Thoracic aorta (tissue), 2 donors: ENCODE measurements around the gene HOXB8. TPM values are rescaled to one million over a fixed set of nuclear protein-coding genes. Genes with fewer than 3 reads are reported as not detected.

Source experiments
- ATAC-seq: fragments of 150-250 bp; one replicate; pipeline ENCODE4 v1.8.0; 2017; ENCODE audit warnings: low read depth; ENCODE audit not compliant: insufficient number of reproducible peaks, low FRiP score
- DNase-seq: peaks from one replicate; pipeline ENCODE4 v3.0.0-alpha.2; 2020; ENCODE audit warnings: low spot score
- H3K27ac ChIP-seq, 2 donors: fragments of 200-600 bp; sonication (generic); 1 replicate in 1 of 2; 2 replicates in 1 of 2; pipeline ENCODE4 v1.5.1; 2016; ENCODE audit warnings: mild to moderate bottlenecking in 2 of 2, moderate library complexity in 2 of 2
- H3K27me3 ChIP-seq: fragments of 200-600 bp; sonication (generic); replicated peaks from 2 replicates; pipeline ENCODE4 v1.6.0; 2016; ENCODE audit warnings: mild to moderate bottlenecking; ENCODE audit not compliant: insufficient read depth
- H3K36me3 ChIP-seq: fragments of 200-600 bp; sonication (generic); one replicate; pipeline ENCODE4 v1.5.1; 2016
- H3K4me1 ChIP-seq, 2 donors: fragments of 200-600 bp; sonication (generic); 1 replicate in 1 of 2; 2 replicates in 1 of 2; pipeline versions ENCODE4 v1.5.1 to v1.6.0; 2016; ENCODE audit warnings: low read depth in 2 of 2, mild to moderate bottlenecking in 1 of 2; ENCODE audit not compliant: control insufficient read depth in 1 of 2
- H3K4me3 ChIP-seq: fragments of 200-600 bp; sonication (generic); 2 replicates; pipeline ENCODE4 v1.5.1; 2016; ENCODE audit warnings: mild to moderate bottlenecking
- H3K9me3 ChIP-seq: fragments of 200-600 bp; sonication (generic); 2 replicates; pipeline ENCODE4 v1.5.1; 2016
- CTCF ChIP-seq: fragments of 200-600 bp; sonication (generic); IDR thresholded peaks from one replicate; pipeline ENCODE4 v1.5.1; 2019; ENCODE audit warnings: antibody characterized with exemption
- total RNA-seq, 2 donors: library from RNA; depleted of rRNA; stranded (reverse); fragments of >200 nt; gene quantifications; one replicate each; pipeline versions ENCODE4 v1.1.0 to v1.2.3, GENCODE V29; 2016

HOXB8 gene
- total RNA-seq, 2 donors from 2014 or later: 1.4 TPM; not detected in 1

DNA sequence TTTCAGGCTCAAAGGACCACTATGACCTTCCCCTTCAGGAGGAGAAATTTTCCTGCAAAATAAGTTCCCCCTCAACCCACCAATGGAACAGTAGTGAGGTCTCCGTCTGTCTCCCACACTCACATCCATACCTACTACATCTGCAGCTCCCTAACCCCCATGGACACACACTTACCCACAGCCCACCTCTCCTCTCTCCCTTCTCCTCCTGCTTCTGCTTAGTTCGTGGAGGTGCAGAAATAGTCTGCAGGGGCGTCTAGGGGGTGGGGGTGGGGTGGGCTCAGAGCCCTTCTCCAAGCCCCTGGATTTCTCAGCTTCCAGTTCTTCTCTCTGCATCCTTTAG lies 45.9 kb downstream of the HOXB8 start:
- peak overlapping the region; percentile 64 for H3K4me3 ChIP-seq
- H3K27me3 ChIP-seq: no peaks in the 10 kb centered on the region
- no peak for TF ChIP-seq CTCF
- DNase-seq (no peak), ATAC-seq (no peak)
- no peaks in the 10 kb centered on the region for H3K9me3 ChIP-seq
- no peaks in the 10 kb centered on the region for H3K36me3 ChIP-seq
- H3K27ac ChIP-seq: peak overlapping the region; percentile 84 to 97
- peaks cover 37 to 95% of the 10 kb centered on the region in 2 donors for H3K4me1 ChIP-seq

DNA sequence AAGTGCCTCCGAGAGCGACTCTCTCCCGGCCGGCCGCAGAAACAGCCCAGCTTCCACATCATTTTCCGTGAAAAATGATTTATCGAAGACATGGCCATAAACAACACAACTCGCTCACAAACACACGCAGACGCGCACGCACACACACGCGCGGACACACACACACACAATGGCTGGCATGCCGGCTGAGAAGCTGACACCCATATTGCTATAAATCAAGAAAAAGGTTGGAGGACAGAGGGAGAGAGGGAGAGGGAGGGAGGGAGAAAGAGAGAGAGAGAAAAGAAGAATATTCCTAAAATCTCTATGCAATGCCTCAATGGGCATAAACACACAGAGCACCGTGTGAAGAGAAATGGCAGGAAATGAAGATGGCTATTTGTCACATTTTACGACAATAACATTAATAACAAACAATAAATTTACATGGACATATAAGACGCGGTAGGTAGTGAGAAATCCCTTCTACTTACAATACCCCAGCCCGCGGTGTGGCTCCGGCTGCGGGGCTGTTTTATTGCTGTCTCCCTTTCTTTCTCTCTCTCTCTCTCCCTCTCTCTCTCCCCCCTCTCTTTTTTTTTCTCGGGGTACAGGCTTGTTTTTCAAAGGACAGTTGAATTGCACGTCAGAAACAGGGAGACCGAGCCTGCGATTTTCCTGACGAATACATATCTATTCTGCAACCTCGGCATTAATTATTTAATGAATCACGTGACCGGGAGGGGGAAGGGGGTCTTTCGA lies 46.4 kb downstream of the HOXB8 start:
- Histone ChIP-seq H3K9me3 (no peaks in the 10 kb centered on the region), H3K4me3 (peak overlapping the region; percentile 64), H3K36me3 (no peaks in the 10 kb centered on the region), H3K27ac (peak overlapping the region; percentile 18 to 84), H3K4me1 (peaks cover 40 to 95% of the 10 kb centered on the region in 2 donors), H3K27me3 (no peaks in the 10 kb centered on the region)
- no peak for DNase-seq
- ATAC-seq: no peak
- no peak for TF ChIP-seq CTCF

GRCh38 chr17:48567646-48568354 lies 47.3 kb downstream of the HOXB8 start:
- DNase-seq (no peak), ATAC-seq (no peak)
- H3K27me3 ChIP-seq: no peaks in the 10 kb centered on the region
- no peaks in the 10 kb centered on the region for H3K9me3 ChIP-seq
- H3K4me3 ChIP-seq: peak overlapping the region; percentile 64
- TF ChIP-seq CTCF: no peak
- peak overlapping the region in 1 of 2 donors; percentile 18 for H3K27ac ChIP-seq
- H3K4me1 ChIP-seq: peaks cover 36 to 95% of the 10 kb centered on the region in 2 donors
- no peaks in the 10 kb centered on the region for H3K36me3 ChIP-seq

DNA sequence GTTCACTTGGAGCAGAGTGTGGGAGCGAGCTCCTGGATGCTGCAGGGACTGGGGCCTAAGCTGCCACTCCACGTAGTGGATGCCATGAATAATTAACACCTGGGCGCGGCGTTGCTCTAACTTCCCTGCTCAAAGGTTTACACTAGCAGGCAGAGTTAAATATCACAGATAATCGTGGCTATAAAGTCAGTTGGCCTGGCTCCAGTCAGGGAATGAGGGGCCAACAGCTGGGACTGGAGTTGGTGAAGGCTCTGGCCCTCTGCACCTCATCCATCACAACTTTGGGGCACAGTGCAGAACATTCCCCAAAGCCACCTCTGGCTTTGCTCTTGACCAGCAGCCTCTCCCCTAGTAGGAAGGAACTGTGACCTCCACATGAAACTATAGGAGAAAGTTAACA lies 47.9 kb downstream of the HOXB8 start:
- ATAC-seq (no peak), DNase-seq (no peak)
- Histone ChIP-seq H3K36me3 (no peaks in the 10 kb centered on the region), H3K27ac (peak overlapping the region in 1 of 2 donors; percentile 18), H3K27me3 (no peaks in the 10 kb centered on the region), H3K9me3 (no peaks in the 10 kb centered on the region), H3K4me3 (no peak overlapping the region), H3K4me1 (peaks cover 30 to 95% of the 10 kb centered on the region in 2 donors)
- no peak for TF ChIP-seq CTCF

DNA sequence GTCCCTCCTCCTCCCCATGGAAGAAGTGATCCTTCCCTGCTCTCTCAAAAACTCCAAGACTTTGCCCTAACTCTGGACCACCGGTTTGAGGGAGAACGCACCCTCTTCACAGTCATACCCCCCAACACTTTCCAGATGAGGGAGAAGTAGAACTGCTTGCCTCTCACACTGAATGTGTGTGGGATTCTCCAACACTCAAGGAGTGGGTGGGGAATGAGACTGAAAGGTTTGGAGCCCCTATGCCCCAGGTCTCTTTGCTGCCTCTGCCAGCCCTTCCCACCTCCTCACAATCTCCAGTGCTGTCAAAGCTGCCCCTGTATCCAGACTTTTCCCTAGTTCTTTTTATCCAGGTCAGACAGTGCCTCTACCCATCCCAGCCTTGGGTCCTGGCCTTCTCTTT lies 48.4 kb downstream of the HOXB8 start:
- H3K4me3 ChIP-seq: no peak overlapping the region
- no peak for TF ChIP-seq CTCF
- H3K4me1 ChIP-seq: peaks cover 25 to 95% of the 10 kb centered on the region in 2 donors
- H3K27me3 ChIP-seq: no peaks in the 10 kb centered on the region
- no peak for ATAC-seq
- H3K36me3 ChIP-seq: no peaks in the 10 kb centered on the region
- no peak for DNase-seq
- H3K9me3 ChIP-seq: no peaks in the 10 kb centered on the region
- H3K27ac ChIP-seq: no peak overlapping the region
